Hair follicular keratinocyte (primary cell): ENCODE results near the gene FXYD3. TPM values are rescaled to one million over a fixed set of nuclear protein-coding genes. Genes with fewer than 3 reads are reported as not detected.

ENCODE experiments used
- total RNA-seq: library from RNA; depleted of rRNA; stranded (reverse); fragments of >200 nt; gene quantifications from 2 replicates; pipeline ENCODE4 v1.2.3, GENCODE V29; 2015

The FXYD3 gene, protein sequence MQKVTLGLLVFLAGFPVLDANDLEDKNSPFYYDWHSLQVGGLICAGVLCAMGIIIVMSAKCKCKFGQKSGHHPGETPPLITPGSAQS
- total RNA-seq: 194 and 479 TPM in 2 replicates

GRCh38 chr19:35115177-35115951 lies at the start of gene FXYD3:
TSS of gene FXYD3 (plus strand) at chr19:35115823. CDS start at chr19:35119377, 3,554 bp downstream.

DNA sequence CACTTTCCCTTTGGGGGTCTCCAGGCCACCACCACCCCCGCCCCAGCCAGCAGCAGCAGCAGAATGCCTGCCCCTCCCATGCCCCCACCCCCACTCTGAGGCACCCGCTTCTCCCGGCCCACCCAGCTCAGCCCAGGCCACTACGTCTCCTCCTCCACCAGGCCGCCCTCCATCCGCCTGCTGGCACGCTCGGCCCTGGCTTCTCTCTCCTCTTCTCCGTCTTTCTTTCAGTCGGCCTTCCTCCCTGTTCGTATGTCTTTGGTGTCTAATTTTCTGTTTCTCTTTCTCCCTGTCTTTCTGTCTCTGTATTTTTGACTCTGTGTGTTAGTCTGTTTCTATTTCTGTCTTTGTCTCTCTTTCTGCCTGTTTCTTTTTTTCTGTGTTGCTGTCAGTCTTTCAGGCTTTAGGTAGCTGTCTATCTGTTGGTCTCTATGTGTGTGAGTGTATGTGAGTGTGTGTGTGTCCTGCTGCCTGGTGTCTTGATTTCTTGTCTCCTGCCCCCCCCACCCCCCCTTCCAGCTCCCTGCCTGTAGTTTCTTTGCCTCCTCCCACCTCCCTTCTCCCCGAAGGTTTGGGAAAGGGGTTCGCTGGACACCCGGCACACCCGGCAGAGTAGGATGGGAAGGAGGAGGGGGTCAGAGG lies 19.1 kb downstream of the FXYD3 start, which contains the start of gene LGI4:
Gene LGI4, minus strand, starts transcription at position 459 of the 642 bp plus-strand sequence. Its CDS starts 379 bp downstream, at position 80.

GRCh38 chr19:35138305-35138892 lies 22.8 kb downstream of the FXYD3 start, which contains the start of gene FXYD1:
TSS of gene FXYD1 (plus strand) at chr19:35138824. CDS start at chr19:35140080, 1,256 bp downstream.

GRCh38 chr19:35143231-35143715 lies 27.6 kb downstream of the FXYD3 start, which contains the start of gene FXYD7:
TSS of gene FXYD7 (plus strand) at chr19:35143255. CDS start at chr19:35143334, 79 bp downstream.

GRCh38 chr19:35154525-35155406 lies 39.1 kb downstream of the FXYD3 start, which contains the start of gene FXYD5:
TSS of gene FXYD5 (plus strand) at chr19:35154735. CDS start at chr19:35155551, 816 bp downstream.

Other genes starting within 250 kb of the FXYD3 start
- 1.6 and 2.3 TPM in 2 replicates for gene ZNF30, start 188.9 kb upstream of the FXYD3 start, total RNA-seq
- gene ZNF792, start 151.6 kb upstream of the FXYD3 start, total RNA-seq: 1.5 and 2.6 TPM in 2 replicates
- 28.2 and 38.1 TPM in 2 replicates for gene GRAMD1A, start 115.5 kb upstream of the FXYD3 start, total RNA-seq
- gene SCN1B, start 85.4 kb upstream of the FXYD3 start, total RNA-seq: 0.42 and 0.70 TPM in 2 replicates
- gene HPN, start 74.1 kb upstream of the FXYD3 start, total RNA-seq: 1.0 and 2.7 TPM in 2 replicates
- gene LGI4, start 19.2 kb downstream of the FXYD3 start, total RNA-seq: not detected in 2 replicates
- not detected in 2 replicates for gene FXYD1, start 23.0 kb downstream of the FXYD3 start, total RNA-seq
- gene FXYD7, start 27.4 kb downstream of the FXYD3 start, total RNA-seq: not detected in 2 replicates
- 145 and 202 TPM in 2 replicates for gene FXYD5, start 38.9 kb downstream of the FXYD3 start, total RNA-seq
- gene FAM187B, start 112.9 kb downstream of the FXYD3 start, total RNA-seq: not detected in 2 replicates
- 79.2 and 110 TPM in 2 replicates for gene LSR, start 133.2 kb downstream of the FXYD3 start, total RNA-seq
- 68.6 and 81.7 TPM in 2 replicates for gene USF2, start 153.1 kb downstream of the FXYD3 start, total RNA-seq
- not detected in 2 replicates for gene HAMP, start 166.7 kb downstream of the FXYD3 start, total RNA-seq
- not detected in 2 replicates for gene MAG, start 176.3 kb downstream of the FXYD3 start, total RNA-seq
- not detected in 2 replicates for gene CD22, start 213.4 kb downstream of the FXYD3 start, total RNA-seq
- gene FFAR1, start 232.1 kb downstream of the FXYD3 start, total RNA-seq: not detected in 2 replicates
- gene FFAR3, start 242.6 kb downstream of the FXYD3 start, total RNA-seq: not detected in 2 replicates